Astrocyte of the hippocampus (primary cell): ENCODE results near the gene SFTPA1.
"Not testable (repeated sequence)": the region's sequence is repeated elsewhere in the genome, so short reads cannot be mapped to it uniquely, and the experiment has no call there.

Experiments
- DNase-seq: peaks from one replicate; pipeline ENCODE4 v3.0.0; 2011; ENCODE audit warnings: low read depth, low spot score

The SFTPA1 gene

DNA sequence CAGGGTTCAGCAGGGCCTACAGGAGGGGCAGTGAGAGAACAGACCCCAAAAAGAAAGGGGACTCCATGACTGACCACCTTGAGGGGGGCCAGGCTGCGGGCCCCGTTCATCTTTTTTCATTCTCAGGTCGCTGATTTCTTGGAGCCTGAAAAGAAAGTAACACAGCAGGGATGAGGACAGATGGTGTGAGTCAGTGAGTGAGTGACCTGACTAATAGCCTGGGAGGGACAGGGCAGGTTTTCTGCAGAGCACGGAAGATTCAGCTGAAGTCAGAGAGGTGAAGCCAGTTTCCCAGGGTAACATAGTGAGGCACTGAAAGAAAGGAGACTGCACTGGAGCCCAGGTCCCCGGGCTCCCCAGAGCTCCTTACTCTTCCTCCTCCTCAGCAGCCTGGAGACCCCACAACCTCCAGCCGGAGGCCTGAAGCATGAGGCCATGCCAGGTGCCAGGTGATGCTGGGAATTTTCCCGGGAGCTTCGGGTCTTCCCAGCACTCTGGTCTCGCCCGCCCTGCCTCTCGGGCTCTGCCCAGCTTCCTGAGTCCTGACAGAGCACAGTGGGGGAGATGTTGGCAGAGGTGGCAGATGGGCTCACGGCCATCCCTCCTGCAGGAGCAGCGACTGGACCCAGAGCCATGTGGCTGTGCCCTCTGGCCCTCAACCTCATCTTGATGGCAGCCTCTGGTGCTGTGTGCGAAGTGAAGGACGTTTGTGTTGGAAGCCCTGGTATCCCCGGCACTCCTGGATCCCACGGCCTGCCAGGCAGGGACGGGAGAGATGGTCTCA lies 646 bp downstream of the SFTPA1 start:
- not testable (repeated sequence) for DNase-seq

DNA sequence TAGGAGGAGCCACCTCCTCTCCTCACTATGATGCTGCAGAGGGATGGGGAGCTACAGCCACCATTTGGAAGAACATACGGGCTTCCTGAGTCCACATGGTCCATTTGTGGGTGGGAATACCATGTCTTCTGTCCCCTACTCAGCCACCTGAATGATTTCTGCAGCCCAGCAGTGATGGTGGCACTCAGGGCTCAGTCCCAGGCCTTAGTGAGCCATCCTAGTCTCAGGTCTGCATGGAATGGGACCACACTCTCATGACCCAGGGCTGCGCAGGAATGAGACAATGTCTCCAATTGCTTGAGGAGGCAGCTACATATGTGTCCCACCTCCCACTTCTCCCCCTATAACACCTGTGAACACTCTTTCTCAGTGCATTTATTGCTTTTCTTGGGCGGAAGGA lies 4.8 kb downstream of the SFTPA1 start:
- no peak for DNase-seq

DNA sequence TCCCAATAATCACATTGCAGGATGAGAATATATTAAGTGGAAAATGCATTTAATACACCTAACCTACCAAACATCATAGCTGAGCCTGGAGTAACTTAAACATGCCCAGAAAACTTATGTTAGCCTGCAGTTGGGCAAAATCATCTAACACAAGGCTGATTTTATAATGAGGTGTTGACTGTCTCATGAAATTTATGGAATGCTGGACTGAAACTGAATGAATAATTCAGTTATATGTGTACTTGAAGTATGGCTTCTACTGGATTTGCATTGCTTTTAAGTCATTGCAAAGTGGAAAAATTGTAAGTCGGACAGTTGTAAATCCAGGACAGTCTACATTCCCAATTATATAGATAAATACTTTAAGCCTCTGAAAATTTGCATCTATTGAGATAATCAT lies 5.4 kb downstream of the SFTPA1 start:
- DNase-seq: no peak

DNA sequence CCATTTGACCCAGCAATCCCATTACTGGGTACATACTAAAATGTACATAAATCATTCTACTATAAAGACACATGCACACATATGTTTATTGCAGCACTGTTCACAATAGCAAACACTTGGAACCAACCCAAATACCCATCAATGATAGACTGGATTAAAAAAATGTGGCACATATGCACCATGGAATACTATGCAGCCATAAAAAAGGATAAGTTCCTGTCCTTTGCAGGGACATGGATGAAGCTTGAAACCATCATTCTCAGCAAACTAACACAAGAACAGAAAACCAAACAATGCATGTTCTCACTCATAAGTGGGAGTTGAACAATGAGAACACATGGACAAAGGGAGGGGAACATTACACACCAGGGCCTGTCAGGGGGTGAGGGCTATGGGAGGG lies 12.9 kb downstream of the SFTPA1 start:
- DNase-seq: not testable (repeated sequence)

DNA sequence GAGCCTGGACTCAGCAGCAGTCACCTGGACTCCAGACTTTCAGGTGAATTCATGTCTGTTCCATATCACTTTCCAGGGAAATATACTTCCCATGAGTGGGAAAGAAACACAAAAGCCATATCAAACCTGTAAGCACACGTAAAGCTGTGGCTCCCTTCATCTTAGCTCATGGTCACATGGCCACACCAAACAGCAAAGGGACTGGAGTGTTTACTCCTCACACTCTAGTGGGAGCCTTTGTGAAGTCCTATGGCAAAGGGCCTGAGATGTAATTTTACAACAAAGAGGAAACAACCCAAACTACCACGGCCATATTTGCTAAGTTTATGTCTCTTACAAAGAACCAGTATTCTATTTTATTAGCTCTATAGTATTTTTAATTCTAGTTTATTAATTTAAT lies 16.3 kb downstream of the SFTPA1 start:
- DNase-seq: no peak

DNA sequence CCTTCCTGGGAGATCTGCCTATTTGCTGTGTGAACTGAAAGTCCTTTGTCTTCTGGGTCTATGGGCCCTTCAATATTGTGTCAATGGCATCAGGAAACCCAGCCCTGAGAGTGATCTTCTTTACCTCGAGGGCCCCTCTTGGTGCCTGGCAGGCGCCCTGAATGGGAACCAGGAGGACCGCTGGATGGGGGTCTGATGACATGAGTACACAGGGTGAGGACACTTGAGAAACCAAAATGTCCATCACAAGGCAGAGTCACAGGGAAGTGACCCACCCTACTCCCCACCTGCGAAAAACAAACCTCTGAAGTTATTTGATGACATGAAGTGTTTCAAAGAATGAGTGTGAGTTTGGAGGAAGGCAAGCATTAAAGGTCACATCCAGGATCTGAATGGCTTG lies 17.3 kb downstream of the SFTPA1 start:
- DNase-seq: no peak

DNA sequence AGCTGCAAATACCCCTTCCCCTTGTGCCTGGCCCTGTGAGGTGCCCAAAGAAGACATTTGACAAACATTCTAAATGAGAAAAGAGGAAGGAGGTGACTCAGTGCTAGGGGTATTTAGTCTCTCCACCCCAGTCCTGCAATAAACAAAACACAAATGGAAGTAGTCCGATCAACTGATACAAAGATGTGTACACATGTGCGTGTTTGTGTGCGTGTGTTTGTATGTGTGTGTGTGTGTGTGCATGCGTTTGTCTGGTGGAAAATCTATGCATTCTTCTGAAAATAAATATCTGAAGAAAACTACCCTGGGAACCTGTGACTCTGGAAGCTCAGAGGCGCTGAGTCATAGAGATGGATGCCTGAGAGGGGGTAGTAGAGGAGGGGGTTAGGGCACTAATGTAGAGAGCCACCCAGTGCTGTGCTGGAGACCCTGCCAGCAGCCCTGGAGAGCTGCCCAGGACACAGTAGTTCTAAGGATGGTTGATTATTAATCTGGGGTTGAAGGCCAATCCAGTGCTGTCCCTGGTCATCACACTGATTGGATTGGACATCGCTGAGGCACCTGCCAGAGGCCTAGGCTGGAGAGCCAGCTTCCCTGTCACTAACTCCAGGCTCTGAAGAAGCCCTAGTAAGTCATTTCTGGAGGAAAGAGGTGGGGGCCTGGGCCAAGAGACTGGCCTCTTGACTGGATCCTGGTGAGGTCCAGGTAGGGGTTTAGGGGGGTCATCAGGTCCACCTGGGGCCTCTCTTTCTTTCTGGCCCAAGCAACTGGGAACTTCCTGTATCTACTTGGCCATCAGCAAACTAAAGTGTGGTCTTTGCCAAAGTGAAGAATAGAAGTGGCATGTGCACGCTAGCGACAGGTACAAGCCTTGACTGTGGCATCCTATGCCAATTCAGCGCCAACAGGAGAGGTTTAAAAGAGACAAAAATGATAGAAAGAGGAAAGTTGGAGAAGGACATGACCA lies 18.5 kb downstream of the SFTPA1 start:
- no peak for DNase-seq

DNA sequence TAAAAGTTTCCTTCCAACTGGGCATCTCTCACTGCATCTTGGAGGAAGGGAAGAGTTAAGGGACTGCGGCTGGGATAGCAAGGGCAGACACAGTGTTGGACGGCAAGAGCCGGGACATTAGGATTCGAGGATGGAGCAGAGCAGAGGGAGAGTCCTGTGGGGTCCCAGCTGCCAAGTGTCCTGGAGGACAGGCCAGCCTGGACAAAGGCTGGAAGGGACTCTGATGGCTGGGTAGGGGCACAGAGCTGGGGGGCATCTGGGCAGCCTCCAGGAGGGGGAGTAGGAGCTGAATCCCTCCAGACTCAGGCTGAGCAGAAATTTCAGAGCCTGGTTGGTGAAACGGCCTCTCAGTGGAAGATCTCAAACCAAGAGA lies 19.2 kb downstream of the SFTPA1 start:
- DNase-seq: no peak

DNA sequence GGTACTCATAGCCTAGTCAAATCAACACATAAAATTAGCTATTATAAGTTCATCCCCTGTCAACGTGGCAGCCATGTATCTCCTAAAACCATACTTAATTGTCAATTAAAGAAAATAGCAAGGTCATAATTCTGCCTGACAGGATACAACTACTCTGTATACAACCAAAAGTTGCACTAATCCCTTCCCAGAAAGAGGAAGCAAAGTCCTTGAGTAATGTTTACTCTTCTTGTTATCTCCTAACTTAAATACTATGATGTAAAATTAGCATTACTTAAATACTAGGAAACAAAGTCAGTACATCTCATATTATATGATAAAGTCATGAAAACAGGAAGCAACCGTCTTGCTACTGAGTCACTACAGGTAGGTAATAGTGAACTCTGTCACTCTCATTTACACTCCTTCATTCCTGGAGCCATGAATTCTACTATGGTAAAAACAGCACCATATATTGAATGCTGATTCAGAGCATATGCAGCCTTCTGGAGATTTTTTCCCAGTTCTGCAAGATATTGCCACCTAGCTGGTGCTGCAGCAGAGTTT lies 26.0 kb downstream of the SFTPA1 start:
- DNase-seq: not testable (repeated sequence)

DNA sequence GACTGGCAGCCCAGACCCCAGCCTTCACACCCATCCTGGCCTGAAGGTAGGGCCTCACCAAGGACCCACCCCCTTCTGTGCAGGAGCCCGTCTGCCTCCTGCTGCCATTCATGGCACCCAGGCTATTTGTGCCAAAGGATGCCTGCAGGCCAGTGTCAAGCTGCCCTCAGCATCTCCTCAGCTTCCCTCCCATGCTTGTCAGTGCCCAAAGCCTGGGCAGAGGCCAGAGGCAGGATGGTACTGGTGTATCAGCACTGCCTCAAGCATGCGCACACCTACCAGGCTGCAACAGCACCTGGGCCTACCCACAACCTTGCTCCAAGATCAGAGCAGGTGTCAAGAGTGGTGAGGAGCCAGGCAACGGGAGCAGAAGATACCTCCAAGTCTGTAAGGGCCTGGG lies 27.6 kb downstream of the SFTPA1 start:
- DNase-seq: no peak

DNA sequence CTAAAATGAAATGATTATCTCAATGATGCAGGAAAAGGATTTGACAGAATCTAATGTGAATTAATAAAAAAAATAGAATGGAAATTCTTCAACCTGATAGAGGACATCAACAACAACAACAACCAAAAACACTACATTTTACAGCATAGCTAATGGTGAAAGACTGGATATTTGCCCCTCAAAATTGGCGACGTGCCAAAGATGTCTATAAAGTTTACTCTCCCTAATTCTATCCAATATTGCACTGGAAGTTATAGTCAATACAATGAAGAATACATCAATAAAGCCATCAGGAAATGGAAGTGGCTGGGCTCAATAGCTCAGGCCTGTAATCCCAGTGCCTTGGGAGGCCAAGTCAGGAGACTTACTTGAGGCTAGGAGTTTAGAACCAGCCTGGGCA lies 42.0 kb downstream of the SFTPA1 start:
- not testable (repeated sequence) for DNase-seq

DNA sequence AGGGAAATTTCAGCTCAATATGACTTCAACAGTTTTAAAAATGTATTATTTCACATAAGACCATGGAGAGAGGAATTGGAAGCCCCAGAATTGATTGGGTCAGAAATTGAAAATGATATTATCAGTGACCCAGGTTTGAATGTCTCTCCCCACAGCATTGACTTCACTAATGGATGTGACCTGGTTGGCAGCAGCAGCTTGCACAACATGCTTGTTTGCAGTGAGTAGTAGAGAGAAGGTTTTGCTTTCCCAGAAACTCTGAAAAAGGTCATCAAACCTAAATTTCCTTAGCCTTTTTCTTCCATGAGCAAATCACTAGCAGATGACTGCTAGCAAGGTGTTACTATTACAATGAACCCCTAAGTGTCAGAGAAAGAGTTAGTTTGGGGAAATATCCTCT lies 52.5 kb downstream of the SFTPA1 start:
- DNase-seq: not testable (repeated sequence)

DNA sequence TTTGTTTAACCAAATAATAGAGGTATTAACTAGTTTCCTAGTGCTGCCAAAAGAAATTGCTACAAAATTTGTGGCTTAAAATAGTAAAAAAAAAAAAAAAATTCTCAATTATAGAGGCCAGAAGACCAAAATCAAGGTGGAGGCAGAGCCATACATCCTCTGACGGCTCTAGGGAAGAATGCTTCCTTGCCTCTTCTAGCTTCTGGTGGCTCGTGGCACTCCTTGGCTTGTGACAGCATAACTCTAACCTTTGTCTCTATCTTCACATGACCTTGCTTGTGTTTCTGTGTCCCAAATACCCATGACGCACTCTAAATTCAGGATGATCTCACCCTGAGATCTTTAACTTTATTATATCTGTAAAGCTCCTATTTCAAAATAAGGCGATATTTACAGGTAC lies 53.9 kb downstream of the SFTPA1 start:
- not testable (repeated sequence) for DNase-seq
